Activated CD8-positive, alpha-beta memory T cell treated with anti-CD3 and anti-CD28 coated beads for 24 hours (primary cell): ENCODE measurements around the gene CBR1.
"Not testable (repeated sequence)": the region's sequence is repeated elsewhere in the genome, so short reads cannot be mapped to it uniquely, and the experiment has no call there.

Experiments used
- DNase-seq: peaks from one replicate; pipeline ENCODE4 v3.0.0-alpha.2; 2020

The CBR1 gene

DNA sequence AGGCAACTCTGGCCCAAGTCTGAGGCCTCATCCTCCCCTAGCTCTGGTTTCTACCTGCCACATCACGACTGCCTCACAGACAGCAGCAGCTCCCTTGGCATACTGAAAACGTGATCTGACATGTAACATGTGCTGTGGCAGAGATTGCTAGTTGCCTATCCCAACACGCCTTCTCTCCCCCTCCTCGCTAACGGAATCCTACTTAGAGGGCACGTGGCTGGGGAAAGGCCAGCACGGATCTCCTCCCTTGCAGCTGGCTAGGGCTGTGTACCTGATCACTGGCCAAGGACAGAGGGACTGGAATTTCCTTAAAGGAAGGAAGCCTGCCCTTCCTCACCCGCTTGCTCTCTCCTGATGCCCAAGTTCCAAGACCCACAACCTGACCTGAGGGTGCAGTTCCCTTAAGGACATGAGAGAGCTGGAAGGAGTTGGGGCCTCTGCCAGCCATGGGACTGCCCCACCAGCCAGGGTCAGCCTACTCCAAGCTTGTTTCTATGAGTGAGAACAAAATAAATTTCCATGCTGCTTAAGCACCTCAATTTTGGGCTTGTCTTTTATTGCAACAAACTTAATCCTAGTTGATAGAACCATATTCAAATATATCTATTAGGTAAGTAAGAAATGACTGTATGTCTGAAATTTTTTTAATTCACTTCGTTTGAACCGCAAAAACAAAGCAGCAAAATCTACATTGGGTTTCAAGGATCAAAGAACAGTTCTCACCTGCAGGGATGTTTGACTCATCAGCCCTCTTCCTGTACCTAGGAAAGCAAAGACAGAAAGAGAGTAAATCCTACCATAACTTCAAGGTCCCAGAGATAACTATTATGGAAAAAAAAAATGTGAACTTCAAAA lies 16.7 kb upstream of the CBR1 start:
- DNase-seq, result peak; percentile 41

DNA sequence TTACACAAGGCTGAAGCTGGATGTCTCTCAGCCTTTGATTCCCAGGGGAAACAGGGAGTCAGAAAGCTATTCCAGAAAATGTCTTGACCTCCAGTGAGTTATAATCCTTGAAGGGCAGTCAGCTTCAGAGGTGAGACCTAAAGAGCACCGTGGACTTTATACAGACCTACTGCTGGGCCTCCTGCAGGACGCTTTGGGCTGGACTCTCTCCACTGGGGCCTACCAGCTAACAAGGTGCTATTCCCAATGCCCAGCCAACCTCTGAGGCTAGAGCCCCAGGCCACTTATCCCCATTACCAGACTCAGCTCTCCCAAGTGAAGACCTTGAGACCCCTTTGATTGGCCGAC lies 16.1 kb upstream of the CBR1 start:
- peak; percentile 38 for DNase-seq

DNA sequence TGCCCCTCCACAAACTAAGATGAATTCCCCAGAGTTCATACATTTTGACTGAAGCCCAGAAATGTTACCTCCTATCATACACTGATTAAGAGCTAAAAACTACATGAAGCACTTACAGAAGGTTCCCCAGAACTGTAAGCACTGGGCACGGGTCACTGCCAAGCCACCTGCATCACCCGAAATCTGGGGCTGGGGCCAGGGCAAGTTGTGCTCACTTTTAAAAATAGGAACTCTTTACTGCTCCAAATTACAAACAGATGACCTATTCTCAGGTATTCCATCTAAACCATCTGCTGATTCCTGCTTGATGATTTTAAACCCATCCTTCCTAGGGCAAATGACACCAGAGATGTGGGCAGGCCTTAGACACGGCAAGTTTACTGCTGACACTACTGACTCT lies 14.3 kb upstream of the CBR1 start:
- peak; percentile 9 for DNase-seq

DNA sequence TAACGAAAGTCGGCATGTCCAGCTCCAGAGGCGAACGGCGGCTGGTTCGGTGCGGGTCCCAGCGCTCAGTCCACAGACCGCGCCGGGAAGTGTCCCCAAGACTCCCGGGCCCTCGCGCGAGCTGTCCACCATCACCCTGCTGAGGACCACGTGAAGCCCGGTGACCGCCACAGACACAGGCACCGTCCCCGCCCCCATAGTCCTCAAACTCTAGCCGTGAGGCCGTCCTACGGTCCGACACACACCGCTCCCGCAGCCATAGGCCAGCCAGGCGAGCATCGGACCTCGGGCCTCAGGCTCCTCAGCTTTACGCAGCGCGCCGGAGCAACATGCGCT lies 10.0 kb upstream of the CBR1 start:
- DNase-seq, result no peak

DNA sequence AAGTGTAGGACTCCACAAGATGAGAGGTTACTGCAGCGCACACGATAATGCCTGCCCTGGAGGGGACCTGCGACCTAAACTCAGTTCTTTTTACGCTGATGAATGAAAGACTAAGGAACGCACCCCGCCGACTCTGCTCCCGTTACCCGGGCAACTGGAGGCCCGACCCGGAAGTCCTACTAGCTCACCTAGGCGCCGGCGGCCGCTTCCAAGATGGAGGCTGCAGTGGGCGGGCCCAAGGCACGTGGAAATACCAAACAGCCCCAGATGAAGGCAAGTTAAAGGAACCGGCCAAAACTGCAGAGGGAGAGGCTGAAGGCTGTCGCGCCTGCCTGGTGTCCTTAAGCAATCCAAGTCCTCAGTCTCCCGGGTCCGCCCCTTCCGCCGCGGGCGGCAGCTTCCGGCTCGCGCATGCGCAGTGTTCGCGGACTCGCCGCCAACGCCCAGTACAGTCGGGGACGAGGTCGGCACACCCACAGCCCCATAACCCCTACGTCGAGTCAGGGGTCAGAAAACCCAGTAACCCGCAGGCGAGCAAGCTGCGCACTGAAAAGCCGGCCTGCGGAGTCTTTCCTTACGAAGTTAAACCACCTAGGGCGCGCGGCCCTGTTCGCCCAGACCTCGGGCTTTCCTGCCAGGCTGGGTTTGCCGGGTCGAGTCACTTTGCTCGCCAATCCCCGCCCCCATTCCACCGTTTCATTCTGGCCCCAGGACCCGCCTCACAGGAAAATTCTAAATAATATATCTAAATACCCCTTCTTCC lies 9.5 kb upstream of the CBR1 start, which contains the start of gene SETD4:
Gene SETD4, minus strand, starts transcription at position 368 of the 763 bp plus-strand sequence. CDS start 1,638 bp downstream, outside the sequence.
- peak; percentile 99 for DNase-seq

DNA sequence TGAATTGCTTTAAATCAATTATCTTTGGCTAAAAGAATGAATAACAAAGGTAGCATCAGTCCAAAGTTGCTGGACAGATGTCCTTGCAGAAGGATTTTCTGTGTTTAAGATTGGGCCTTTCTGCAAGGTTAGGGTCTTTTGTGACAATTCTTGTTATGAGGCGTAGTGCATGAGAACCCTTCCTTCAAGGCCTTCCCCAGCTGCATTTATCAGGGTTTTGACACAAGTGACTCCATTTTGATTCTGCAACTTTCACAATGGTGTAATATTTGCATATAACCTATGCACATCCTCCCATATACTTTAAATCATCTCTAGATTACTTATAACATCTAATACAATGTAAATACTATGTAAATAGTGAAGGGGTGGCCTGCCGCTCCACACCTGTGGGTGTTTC lies 8.4 kb upstream of the CBR1 start:
- no peak for DNase-seq

DNA sequence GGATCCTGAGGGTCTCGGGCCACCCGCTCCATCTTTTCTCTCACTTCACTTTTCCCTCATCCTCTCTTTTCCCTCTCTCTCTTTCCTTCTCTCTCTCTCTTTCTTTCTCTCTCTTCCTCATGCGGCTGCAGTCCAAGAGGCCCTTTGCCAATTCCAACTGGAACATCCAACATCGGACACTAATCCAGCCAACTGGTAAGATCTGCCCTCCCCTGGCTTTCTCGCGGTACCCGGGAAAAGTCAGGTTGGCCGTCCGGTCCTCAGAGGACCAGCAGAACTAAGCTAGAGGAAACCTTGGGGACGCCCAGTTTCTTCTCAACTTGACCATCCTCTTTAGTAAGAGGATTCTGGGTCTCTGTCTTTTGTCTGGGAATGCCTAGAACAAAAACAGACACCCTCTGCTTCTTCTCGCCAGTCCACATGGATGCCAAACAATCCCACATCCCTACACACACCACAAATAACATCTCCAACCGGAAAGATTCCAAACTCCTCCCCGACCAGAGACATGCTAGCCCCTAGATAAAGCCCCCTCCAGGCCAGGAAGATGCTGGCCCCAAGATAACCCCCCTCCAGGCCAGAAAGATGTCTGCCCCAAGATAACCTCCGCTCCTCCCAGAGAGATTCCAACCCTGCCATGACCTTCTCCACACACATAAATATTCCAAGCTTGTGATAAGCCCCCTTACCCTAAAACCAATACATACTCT lies 6.3 kb upstream of the CBR1 start:
- no peak for DNase-seq

- no peak for DNase-seq
These were observed 5.8 kb upstream of the CBR1 start for GRCh38 chr21:36064085-36064460.

DNA sequence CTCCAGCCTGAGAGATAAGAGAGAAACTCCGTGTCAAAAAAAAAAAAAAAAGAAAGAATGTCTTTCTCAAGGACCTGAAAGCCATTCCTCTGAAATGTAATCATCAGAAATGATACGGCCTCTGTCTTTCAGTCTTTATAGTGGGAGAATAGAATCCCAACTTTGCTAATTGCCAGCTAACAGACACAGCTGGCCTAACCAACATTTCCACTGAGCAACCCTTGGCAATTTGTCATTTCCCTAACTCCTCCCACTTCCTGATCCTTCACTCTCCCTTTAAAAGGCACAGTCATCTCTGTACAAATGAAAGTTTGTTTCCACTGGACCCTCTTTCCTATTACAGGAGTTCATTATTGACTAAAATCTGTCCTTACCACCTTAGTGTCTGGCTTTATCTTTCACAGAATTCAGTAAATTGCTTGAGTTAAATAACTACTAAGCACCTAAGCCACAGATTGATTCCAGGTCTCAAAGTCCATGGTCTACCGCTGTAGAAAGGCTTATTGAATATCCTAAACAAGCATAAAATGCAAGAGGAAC lies 4.3 kb upstream of the CBR1 start:
- no peak for DNase-seq

DNA sequence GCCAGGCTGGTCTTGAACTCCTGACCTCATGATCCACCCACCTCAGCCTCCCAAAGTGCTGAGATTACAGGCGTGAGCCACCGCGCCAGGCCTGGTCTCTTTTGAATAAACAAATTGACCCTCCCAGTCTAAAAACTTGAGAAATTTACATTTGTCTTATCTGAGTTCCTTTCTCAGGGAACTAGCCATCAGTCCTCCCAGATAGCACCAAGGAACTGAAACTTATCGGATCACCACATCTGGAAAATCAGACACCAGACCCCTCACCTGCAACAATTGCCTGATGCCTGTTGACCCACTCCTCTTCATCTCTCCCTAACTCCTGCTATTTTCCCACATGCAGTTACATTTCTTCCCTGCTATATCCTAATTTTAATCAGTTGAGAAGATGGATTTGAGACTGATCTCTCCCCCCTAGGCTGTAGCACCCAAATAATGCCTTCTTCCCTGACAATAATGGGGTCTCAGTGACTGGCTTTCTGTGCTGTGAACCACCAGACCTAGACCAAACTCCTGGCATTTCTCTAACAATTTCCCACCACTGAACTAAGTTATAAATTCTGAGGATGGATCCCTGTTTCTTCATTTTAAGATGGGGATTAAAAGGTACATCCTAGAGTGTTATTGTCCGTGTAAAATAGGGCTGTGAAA lies 951 bp upstream of the CBR1 start:
- DNase-seq, result no peak

- no peak for DNase-seq
These were observed 1.2 kb downstream of the CBR1 start for GRCh38 chr21:36070999-36071398.

- no peak for DNase-seq
These were observed 2.8 kb downstream of the CBR1 start for GRCh38 chr21:36072453-36073162.

- no peak for DNase-seq
These were observed 3.4 kb downstream of the CBR1 start for GRCh38 chr21:36073181-36073580.

GRCh38 chr21:36073911-36074310 lies 4.1 kb downstream of the CBR1 start:
- DNase-seq, result not testable (repeated sequence)

DNA sequence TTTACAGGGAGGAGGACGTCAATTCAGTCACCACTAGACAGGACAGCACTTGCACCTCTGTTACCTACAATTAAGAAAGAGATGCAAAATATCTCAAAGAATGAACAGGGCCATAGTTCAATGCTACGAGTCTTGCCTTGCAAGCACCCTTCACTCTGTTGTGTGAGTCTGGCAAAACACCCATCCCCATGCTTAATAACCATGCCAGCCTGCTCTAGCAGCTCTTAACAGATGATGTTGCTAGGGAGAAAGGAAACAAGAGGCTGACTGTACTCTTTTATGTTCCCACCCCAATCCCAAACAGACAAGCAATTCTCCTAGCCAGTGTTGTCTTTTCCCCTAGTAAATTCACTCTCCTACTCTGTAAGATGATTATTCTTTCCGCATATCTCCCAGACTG lies 5.3 kb downstream of the CBR1 start:
- no peak for DNase-seq

- no peak for DNase-seq
These were observed 6.1 kb downstream of the CBR1 start for GRCh38 chr21:36075953-36076352.

DNA sequence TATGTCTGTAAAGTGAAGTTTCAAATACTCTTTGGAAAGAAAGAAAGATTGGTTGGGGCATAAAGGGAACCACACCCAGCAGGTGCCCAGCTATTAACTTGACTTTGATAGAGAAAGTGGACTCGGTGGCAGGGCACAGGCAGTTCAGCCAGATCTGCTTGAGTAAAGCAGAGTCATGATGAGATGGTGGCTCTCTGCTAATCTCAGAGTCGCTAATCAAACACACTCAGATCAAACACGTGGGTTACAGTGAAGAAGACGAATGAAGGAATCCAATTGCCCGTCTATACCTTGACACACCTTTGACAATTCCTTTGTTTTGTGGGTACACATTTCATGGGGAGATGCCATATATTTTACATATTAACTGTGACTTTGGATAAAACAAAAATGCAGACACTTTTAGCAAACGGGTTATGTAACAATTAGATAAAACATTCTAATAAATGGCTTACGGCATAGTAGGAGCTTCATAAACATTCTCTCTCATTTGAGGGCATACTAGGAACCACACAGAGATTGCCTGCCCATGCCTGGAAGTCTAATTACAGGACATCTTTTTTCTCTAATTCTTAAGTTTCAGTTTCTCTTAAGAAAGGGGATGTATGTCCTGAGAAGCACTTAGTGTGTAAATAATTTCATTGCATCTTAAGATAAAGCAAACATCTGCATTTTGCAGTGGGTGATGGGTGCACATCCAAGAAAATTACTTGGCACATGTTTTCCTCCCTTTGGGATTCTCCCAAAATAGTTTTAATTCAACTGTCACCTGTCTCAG lies 7.2 kb downstream of the CBR1 start:
- no peak for DNase-seq

GRCh38 chr21:36077758-36078157 lies 7.9 kb downstream of the CBR1 start:
- no peak for DNase-seq

GRCh38 chr21:36079010-36079649 lies 9.3 kb downstream of the CBR1 start:
- DNase-seq, result peak; percentile 62

GRCh38 chr21:36079671-36080070 lies 9.8 kb downstream of the CBR1 start:
- DNase-seq, result no peak

GRCh38 chr21:36080386-36080785 lies 10.6 kb downstream of the CBR1 start:
- no peak for DNase-seq
